Measurements from ENCODE around the gene DIP2B. TPM values are rescaled to one million over a fixed set of nuclear protein-coding genes. Genes with fewer than 3 reads are reported as not detected.

Gene DIP2B
- total and polyA plus RNA-seq, 2 experiments from 2014 or later, result 5.6 to 17.9 TPM

GRCh38 chr12:50536831-50537537, 32.2 kb downstream of the DIP2B start:
- Histone ChIP-seq H3K9ac (no peak overlapping the region), H3K9me2 (ENCODE audit: insufficient read depth) (no peaks in the 10 kb centered on the region), H3K27ac (peak overlapping the region; percentile 59; the same call in 1 of the 2 replicates), H3F3A (ENCODE audit: insufficient read depth) (peaks cover 45% of the 10 kb centered on the region), H3K9me3 (ENCODE audit: low read depth) (no peaks in the 10 kb centered on the region), H3K36me3 (ENCODE audit: low read depth) (no peaks in the 10 kb centered on the region), H4K20me1 (ENCODE audit: insufficient read depth) (no peaks in the 10 kb centered on the region), H3K4me3 (no peak overlapping the region), H3K4me1 (ENCODE audit: insufficient read depth) (peaks cover 45% of the 10 kb centered on the region), H3K4me2 (ENCODE audit: unreplicated experiment) (peak overlapping the region; percentile 71), H3K79me2 (ENCODE audit: insufficient read depth) (peaks cover 63% of the 10 kb centered on the region), H2AFZ (no peak overlapping the region), H3K27me3 (replicated peaks; ENCODE audit: insufficient read depth) (no peaks in the 10 kb centered on the region)
- DNase-seq, result no peak
- in situ Hi-C loops (cut with MboI), result no loop called here
- 80 to 81% methylated on average over 4 of the region's 4 CpGs for WGBS, 2 experiments (ENCODE audit: low coverage in 1 of 2, low lambda C conversion rate in 2 of 2, missing lambda C conversion rate in 2 of 2)
- TF ChIP-seq EZH2phosphoT487 (IDR thresholded peaks at IDR 0.05; ENCODE audit: insufficient read depth, low read depth) (no peak), EZH2 (IDR thresholded peaks at IDR 0.05; ENCODE audit: insufficient read depth, poor library complexity, severe bottlenecking) (no peak)

- Histone ChIP-seq H2AFZ (no peak overlapping the region), H3K4me1 (ENCODE audit: insufficient read depth) (peaks cover 45% of the 10 kb centered on the region), H3K9me2 (ENCODE audit: insufficient read depth) (no peaks in the 10 kb centered on the region), H3K36me3 (ENCODE audit: low read depth) (no peaks in the 10 kb centered on the region), H3K4me3 (peak overlapping the region; percentile 32), H3K4me2 (ENCODE audit: unreplicated experiment) (peak overlapping the region; percentile 71), H3F3A (ENCODE audit: insufficient read depth) (peaks cover 45% of the 10 kb centered on the region), H3K27ac (peak overlapping the region; percentile 59), H3K9ac (peak overlapping the region; percentile 24), H4K20me1 (ENCODE audit: insufficient read depth) (no peaks in the 10 kb centered on the region), H3K9me3 (ENCODE audit: low read depth) (no peaks in the 10 kb centered on the region), H3K27me3 (replicated peaks; ENCODE audit: insufficient read depth) (no peaks in the 10 kb centered on the region), H3K79me2 (ENCODE audit: insufficient read depth) (peaks cover 66% of the 10 kb centered on the region)
- in situ Hi-C loops (cut with MboI), result no loop called here
- WGBS, 2 experiments (ENCODE audit: low coverage in 1 of 2, low lambda C conversion rate in 2 of 2, missing lambda C conversion rate in 2 of 2), result 0% methylated on average over 1 of the region's 1 CpG
- TF ChIP-seq EZH2phosphoT487 (IDR thresholded peaks at IDR 0.05; ENCODE audit: insufficient read depth, low read depth) (no peak), EZH2 (IDR thresholded peaks at IDR 0.05; ENCODE audit: insufficient read depth, poor library complexity, severe bottlenecking) (no peak)
- peak; percentile 91 for DNase-seq
These were observed 32.7 kb downstream of the DIP2B start for GRCh38 chr12:50537538-50537919.

GRCh38 chr12:50538182-50538581, 33.4 kb downstream of the DIP2B start:
- peak overlapping the region; percentile 59 for H3K27ac ChIP-seq
- no peaks in the 10 kb centered on the region for H3K27me3 ChIP-seq (replicated peaks; ENCODE audit: insufficient read depth)
- H3K9me3 ChIP-seq (ENCODE audit: low read depth), result no peaks in the 10 kb centered on the region
- 34 to 42% methylated on average over 3 of the region's 3 CpGs for WGBS, 2 experiments (ENCODE audit: low coverage in 1 of 2, low lambda C conversion rate in 2 of 2, missing lambda C conversion rate in 2 of 2)
- in situ Hi-C loops (cut with MboI), result no loop called here
- no peaks in the 10 kb centered on the region for H4K20me1 ChIP-seq (ENCODE audit: insufficient read depth)
- TF ChIP-seq EZH2phosphoT487 (IDR thresholded peaks at IDR 0.05; ENCODE audit: insufficient read depth, low read depth), result no peak
- TF ChIP-seq EZH2 (IDR thresholded peaks at IDR 0.05; ENCODE audit: insufficient read depth, poor library complexity, severe bottlenecking), result no peak
- peak overlapping the region; percentile 32 for H3K4me3 ChIP-seq
- no peak for DNase-seq
- peaks cover 73% of the 10 kb centered on the region for H3K79me2 ChIP-seq (ENCODE audit: insufficient read depth)
- H3K36me3 ChIP-seq (ENCODE audit: low read depth), result no peaks in the 10 kb centered on the region
- H3K4me2 ChIP-seq (ENCODE audit: unreplicated experiment), result peak overlapping the region; percentile 71
- no peaks in the 10 kb centered on the region for H3K9me2 ChIP-seq (ENCODE audit: insufficient read depth)
- H3K4me1 ChIP-seq (ENCODE audit: insufficient read depth), result peaks cover 44% of the 10 kb centered on the region
- peaks cover 46% of the 10 kb centered on the region for H3F3A ChIP-seq (ENCODE audit: insufficient read depth)
- no peak overlapping the region for H2AFZ ChIP-seq
- H3K9ac ChIP-seq, result peak overlapping the region; percentile 24

GRCh38 chr12:50541139-50541538, 36.4 kb downstream of the DIP2B start:
- no peak for TF ChIP-seq EZH2 (IDR thresholded peaks at IDR 0.05; ENCODE audit: insufficient read depth, poor library complexity, severe bottlenecking)
- TF ChIP-seq EZH2phosphoT487 (IDR thresholded peaks at IDR 0.05; ENCODE audit: insufficient read depth, low read depth), result no peak
- peaks cover 35% of the 10 kb centered on the region for H3K4me1 ChIP-seq (ENCODE audit: insufficient read depth)
- H3K9ac ChIP-seq, result no peak overlapping the region
- H4K20me1 ChIP-seq (ENCODE audit: insufficient read depth), result no peaks in the 10 kb centered on the region
- no peak overlapping the region for H3K4me3 ChIP-seq
- peaks cover 28% of the 10 kb centered on the region for H3F3A ChIP-seq (ENCODE audit: insufficient read depth)
- no peak overlapping the region for H3K27ac ChIP-seq
- no peak overlapping the region for H3K4me2 ChIP-seq (ENCODE audit: unreplicated experiment)
- H3K9me3 ChIP-seq (ENCODE audit: low read depth), result no peaks in the 10 kb centered on the region
- no peak overlapping the region for H2AFZ ChIP-seq
- peaks cover 83% of the 10 kb centered on the region for H3K79me2 ChIP-seq (ENCODE audit: insufficient read depth)
- DNase-seq, result no peak
- H3K27me3 ChIP-seq (replicated peaks; ENCODE audit: insufficient read depth), result no peaks in the 10 kb centered on the region
- H3K9me2 ChIP-seq (ENCODE audit: insufficient read depth), result no peaks in the 10 kb centered on the region
- no peaks in the 10 kb centered on the region for H3K36me3 ChIP-seq (ENCODE audit: low read depth)
- in situ Hi-C loops (cut with MboI), result no loop called here

Data from GM23248 (cell line).